ENCODE results near the gene PIEZO2. TPM values are rescaled to one million over a fixed set of nuclear protein-coding genes. Genes with fewer than 3 reads are reported as not detected.

The PIEZO2 gene
- total and polyA plus RNA-seq, 2 of the 8 experiments (the other 6 are each of a cell fraction or from before 2014, with no cell fraction given): 4.7 to 16.5 TPM

DNA sequence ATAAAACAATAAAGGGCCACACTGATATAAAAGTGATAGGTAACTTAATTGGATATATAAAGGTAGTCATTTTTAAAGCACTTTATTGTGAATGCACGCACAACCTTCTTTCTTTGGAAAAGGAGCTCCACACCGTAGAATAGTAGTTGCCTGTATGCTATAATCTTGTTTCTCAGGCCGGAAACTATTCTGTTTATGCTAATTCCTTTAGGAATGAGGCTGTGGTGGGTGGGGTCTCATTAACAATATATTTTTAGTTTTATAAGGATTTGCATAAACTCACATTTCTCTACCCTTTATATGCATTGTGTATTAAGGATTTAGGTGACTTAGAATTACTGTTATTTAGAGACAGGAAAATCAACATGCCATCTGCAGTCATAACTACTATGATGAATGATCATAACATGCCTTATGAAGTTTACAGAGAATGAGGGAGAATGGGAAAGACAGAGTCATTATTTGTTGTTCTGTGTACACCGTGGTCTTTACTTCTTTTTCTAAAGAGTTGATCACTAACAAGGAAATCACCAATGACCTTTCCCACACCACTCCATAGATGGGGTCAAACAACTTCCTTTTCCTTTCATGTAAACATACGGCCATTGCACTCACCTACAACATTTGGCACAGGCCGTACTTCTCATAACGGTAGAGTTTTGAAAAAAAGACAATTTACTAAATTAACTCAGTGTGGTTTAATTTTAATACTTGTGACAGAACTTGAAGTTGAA is 84.5 kb downstream of the PIEZO2 start:
- Histone ChIP-seq H4K91ac (replicated peaks; ENCODE audit: insufficient read length, low read length) (no peak overlapping the region), H3K18ac (ENCODE audit: extremely low read depth, low read length) (no peak overlapping the region), H3K23me2 (ENCODE audit: low read depth, low read length) (no peaks in the 10 kb centered on the region), H3K27ac (ENCODE audit: low read depth, low read length) (no peak overlapping the region), H3K9ac (replicated peaks in 1 of 4; ENCODE audit: extremely low read depth in 1 of 4, low read depth in 3 of 4, low read length in 3 of 4) (no peak overlapping the region), H3K23ac (ENCODE audit: insufficient read length) (no peak overlapping the region), H3K4me2 (ENCODE audit: insufficient read depth in 1 of 2, low read depth in 2 of 2, low read length in 2 of 2) (no peak overlapping the region), H4K8ac (ENCODE audit: extremely low read depth, insufficient read depth, low read length) (no peak overlapping the region), H4K5ac (ENCODE audit: insufficient read length, low read depth, low read length) (no peak overlapping the region), H3K56ac (replicated peaks; ENCODE audit: insufficient read length, low read depth, low read length) (no peak overlapping the region), H3K4me1 (replicated peaks in 1 of 4; ENCODE audit: control insufficient read depth in 3 of 4, insufficient read depth in 4 of 4, low read length in 3 of 4) (peaks cover 0 to 6% (median 3%) of the 10 kb centered on the region in 4 experiments; a peak in 4 of 7 replicates), H3K79me2 (ENCODE audit: control insufficient read depth in 1 of 2, insufficient read depth in 2 of 2, low read length in 2 of 2) (no peaks in the 10 kb centered on the region), H2AFZ (ENCODE audit: low read length) (no peak overlapping the region), H2BK120ac (replicated peaks; ENCODE audit: low read depth, low read length) (no peak overlapping the region), H2BK5ac (ENCODE audit: low read depth, low read length) (no peak overlapping the region), H2BK12ac (ENCODE audit: low read depth, low read length) (no peak overlapping the region), H3K14ac (ENCODE audit: insufficient read length) (no peak overlapping the region), H3K4ac (replicated peaks; ENCODE audit: insufficient read length, low read depth, low read length) (no peak overlapping the region), H4K20me1 (replicated peaks in 1 of 2; ENCODE audit: control insufficient read depth in 1 of 2, insufficient read depth in 2 of 2, low read length in 2 of 2) (no peaks in the 10 kb centered on the region), H3K4me3 (ENCODE audit: extremely low read depth in 1 of 4, insufficient read depth in 2 of 4, low read depth in 3 of 4, low read length in 4 of 4) (no peak overlapping the region), H3K79me1 (ENCODE audit: low read depth, low read length) (no peaks in the 10 kb centered on the region), H3K9me3 (ENCODE audit: insufficient read depth in 2 of 2, low read depth in 1 of 2, low read length in 1 of 2) (peaks cover 0 to 2% of the 10 kb centered on the region in 2 experiments; a peak in 1 of 4 replicates), H2BK15ac (ENCODE audit: low read length) (no peak overlapping the region), H3K36me3 (ENCODE audit: control insufficient read depth in 2 of 4, insufficient read depth in 4 of 4, low read length in 3 of 4) (no peaks in the 10 kb centered on the region), H2AK5ac (ENCODE audit: low read depth, low read length) (no peak overlapping the region), H3K27me3 (replicated peaks in 1 of 4; ENCODE audit: control insufficient read depth in 3 of 4, extremely low read depth in 1 of 4, insufficient read depth in 3 of 4, low read length in 3 of 4) (no peaks in the 10 kb centered on the region), H2BK20ac (ENCODE audit: low read length) (no peak overlapping the region)
- no peak for DNase-seq (ENCODE audit: low read depth in 1 of 2, low spot score in 2 of 2)
- 94% methylated on average over 7 of the region's 7 CpGs; no CpG with 5 or more reads in 1 of the 2 experiments for WGBS, 2 experiments (ENCODE audit: extremely low coverage in 1 of 2, insufficient coverage in 1 of 2, insufficient read length in 1 of 2, insufficient replicate concordance in 2 of 2, low coverage in 1 of 2, low lambda C conversion rate in 2 of 2, missing lambda C conversion rate in 1 of 2)
- FAIRE-seq: no peak
- CTCF ChIA-PET (ENCODE audit: partially characterized antibody): no interaction called here
- POLR2A ChIA-PET (ENCODE audit: partially characterized antibody): no interaction called here
